ENCODE data around the gene NDUFS6. TPM values are rescaled to one million over a fixed set of nuclear protein-coding genes. Genes with fewer than 3 reads are reported as not detected.

Gene NDUFS6
- total and polyA plus RNA-seq, 2 of the 8 experiments (the other 6 are each of a cell fraction or from before 2014, with no cell fraction given): 72.7 to 191 TPM

- Histone ChIP-seq H2BK15ac (ENCODE audit: low read length) (no peak overlapping the region), H4K8ac (ENCODE audit: extremely low read depth, insufficient read depth, low read length) (no peak overlapping the region), H3K27ac (ENCODE audit: low read depth, low read length) (no peak overlapping the region), H3K79me1 (ENCODE audit: low read depth, low read length) (no peaks in the 10 kb centered on the region), H3K79me2 (ENCODE audit: control insufficient read depth in 1 of 2, insufficient read depth in 2 of 2, low read length in 2 of 2) (no peaks in the 10 kb centered on the region), H3K4me3 (ENCODE audit: extremely low read depth in 1 of 4, insufficient read depth in 2 of 4, low read depth in 3 of 4, low read length in 4 of 4) (no peak overlapping the region), H2BK12ac (ENCODE audit: low read depth, low read length) (no peak overlapping the region), H3K27me3 (replicated peaks in 1 of 4; ENCODE audit: control insufficient read depth in 3 of 4, extremely low read depth in 1 of 4, insufficient read depth in 3 of 4, low read length in 3 of 4) (peaks cover 1 to 39% (median 21%) of the 10 kb centered on the region in 4 experiments; a peak in 6 of 7 replicates), H4K5ac (ENCODE audit: insufficient read length, low read depth, low read length) (no peak overlapping the region), H2AK5ac (ENCODE audit: low read depth, low read length) (no peak overlapping the region), H3K9me3 (ENCODE audit: insufficient read depth in 2 of 2, low read depth in 1 of 2, low read length in 1 of 2) (no peaks in the 10 kb centered on the region), H3K36me3 (ENCODE audit: control insufficient read depth in 2 of 4, insufficient read depth in 4 of 4, low read length in 3 of 4) (no peaks in the 10 kb centered on the region), H3K14ac (ENCODE audit: insufficient read length) (no peak overlapping the region), H2BK120ac (replicated peaks; ENCODE audit: low read depth, low read length) (no peak overlapping the region), H3K18ac (ENCODE audit: extremely low read depth, low read length) (no peak overlapping the region), H3K23me2 (ENCODE audit: low read depth, low read length) (no peaks in the 10 kb centered on the region), H4K91ac (replicated peaks; ENCODE audit: insufficient read length, low read length) (no peak overlapping the region), H3K4ac (replicated peaks; ENCODE audit: insufficient read length, low read depth, low read length) (no peak overlapping the region), H3K4me1 (replicated peaks in 1 of 4; ENCODE audit: control insufficient read depth in 3 of 4, insufficient read depth in 4 of 4, low read length in 3 of 4) (no peaks in the 10 kb centered on the region), H2BK5ac (ENCODE audit: low read depth, low read length) (no peak overlapping the region), H3K56ac (replicated peaks; ENCODE audit: insufficient read length, low read depth, low read length) (no peak overlapping the region), H3K9ac (replicated peaks in 1 of 4; ENCODE audit: extremely low read depth in 1 of 4, low read depth in 3 of 4, low read length in 3 of 4) (no peak overlapping the region), H3K23ac (ENCODE audit: insufficient read length) (no peak overlapping the region), H2BK20ac (ENCODE audit: low read length) (no peak overlapping the region), H2AFZ (ENCODE audit: low read length) (no peak overlapping the region), H4K20me1 (replicated peaks in 1 of 2; ENCODE audit: control insufficient read depth in 1 of 2, insufficient read depth in 2 of 2, low read length in 2 of 2) (no peaks in the 10 kb centered on the region), H3K4me2 (ENCODE audit: insufficient read depth in 1 of 2, low read depth in 2 of 2, low read length in 2 of 2) (no peak overlapping the region)
- ChIA-PET CTCF (ENCODE audit: partially characterized antibody) (no interaction called here), POLR2A (ENCODE audit: partially characterized antibody) (no interaction called here)
- FAIRE-seq (no peak), DNase-seq (ENCODE audit: low read depth in 1 of 2, low spot score in 2 of 2) (no peak)
- 87% methylated on average over 16 of the region's 16 CpGs; no CpG with 5 or more reads in 1 of the 2 experiments for WGBS, 2 experiments (ENCODE audit: extremely low coverage in 1 of 2, insufficient coverage in 1 of 2, insufficient read length in 1 of 2, insufficient replicate concordance in 2 of 2, low coverage in 1 of 2, low lambda C conversion rate in 2 of 2, missing lambda C conversion rate in 1 of 2)
- TF ChIP-seq RNF2 (IDR thresholded peaks at IDR 0.05; ENCODE audit: borderline replicate concordance, low read depth, low read length, missing control alignments, poor library complexity, severe bottlenecking): no peak
- TF ChIP-seq CREB1 (IDR thresholded peaks at IDR 0.05): no peak
- no peak for TF ChIP-seq GABPA (IDR thresholded peaks at IDR 0.05; ENCODE audit: borderline replicate concordance, insufficient read depth, low read length)
- no peak for TF ChIP-seq SIN3A (conservative IDR thresholded peaks at IDR 0.05 in 1 of 2, IDR thresholded peaks at IDR 0.05 in 1 of 2; ENCODE audit: low read depth in 1 of 2, low read length in 2 of 2)
- no peak for TF ChIP-seq CHD2 (IDR thresholded peaks at IDR 0.05; ENCODE audit: low read length)
- no peak for TF ChIP-seq KDM1A (IDR thresholded peaks at IDR 0.05; ENCODE audit: borderline replicate concordance, low read length)
- TF ChIP-seq PHF8 (conservative IDR thresholded peaks at IDR 0.05; ENCODE audit: low read depth, low read length): no peak
- TF ChIP-seq TBP (IDR thresholded peaks at IDR 0.05; ENCODE audit: low read depth, low read length): no peak
- no peak for TF ChIP-seq GTF2F1 (IDR thresholded peaks at IDR 0.05; ENCODE audit: borderline replicate concordance, low read depth, low read length)
Measured at GRCh38 chr5:1858436-1858835, 57.2 kb downstream of the NDUFS6 start.
